Inflammatory macrophage (primary cell): ENCODE results near the gene RRAS2.

ENCODE experiments used
- DNase-seq, 2 donors: peaks; one replicate each; pipeline ENCODE4 v3.0.0-alpha.2; 2020 to 2022

RRAS2 gene

DNA sequence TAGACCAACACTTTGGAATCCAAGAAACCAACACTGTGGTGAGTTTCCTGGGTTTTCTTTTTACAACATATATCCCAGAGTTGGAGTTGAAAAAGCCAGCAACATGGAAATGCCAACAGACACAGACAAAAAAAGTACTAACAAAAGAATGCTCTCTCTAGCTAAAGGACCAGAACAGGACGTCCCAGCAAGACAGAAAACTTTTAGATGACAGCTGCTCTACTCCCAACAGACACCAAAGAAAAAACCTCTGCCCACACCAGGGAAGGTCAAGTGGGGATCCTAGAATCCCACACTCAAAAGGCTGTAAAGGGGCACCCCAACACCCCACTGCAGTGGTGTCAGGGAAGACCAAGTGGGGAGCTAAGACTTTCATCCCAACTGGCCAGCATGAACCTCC, 23.3 kb downstream of the RRAS2 start:
- no peak for DNase-seq

DNA sequence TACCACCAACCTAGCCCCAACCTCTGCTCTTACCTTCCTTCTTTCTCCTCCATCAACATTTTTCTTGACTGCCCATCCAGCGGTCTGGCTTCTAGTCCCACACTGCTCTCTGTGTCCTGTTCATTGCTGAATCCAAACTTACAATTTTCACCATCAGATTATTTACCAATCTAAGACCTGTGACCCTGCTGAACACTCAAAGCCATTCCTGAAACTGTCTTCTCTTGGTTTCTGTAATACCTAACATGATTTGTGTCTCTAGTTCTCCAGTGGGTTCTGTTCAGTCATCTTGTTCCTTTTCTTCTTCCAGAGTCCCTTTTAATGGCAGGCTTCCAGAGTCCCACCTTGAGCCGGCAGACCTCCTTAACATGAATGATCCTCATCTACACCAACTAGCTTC, 24.1 kb downstream of the RRAS2 start:
- no peak for DNase-seq

DNA sequence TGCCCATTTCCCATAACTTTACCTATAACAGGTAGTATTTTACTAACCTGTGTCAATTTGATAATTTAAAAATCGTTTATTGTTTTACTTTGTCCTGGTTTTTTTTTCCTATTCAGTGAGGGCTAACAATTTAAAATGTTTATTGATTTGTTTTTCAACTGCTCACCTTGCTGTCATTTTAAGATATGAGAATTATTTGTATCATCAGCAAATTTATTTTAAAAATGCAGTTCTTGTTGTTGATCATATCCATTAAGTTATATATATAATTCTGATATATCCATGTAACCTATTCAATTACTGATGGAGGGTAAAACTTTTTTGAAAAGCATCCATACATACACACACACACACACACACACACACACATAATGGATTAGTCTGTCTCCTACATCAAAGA, 24.8 kb downstream of the RRAS2 start:
- no peak for DNase-seq

DNA sequence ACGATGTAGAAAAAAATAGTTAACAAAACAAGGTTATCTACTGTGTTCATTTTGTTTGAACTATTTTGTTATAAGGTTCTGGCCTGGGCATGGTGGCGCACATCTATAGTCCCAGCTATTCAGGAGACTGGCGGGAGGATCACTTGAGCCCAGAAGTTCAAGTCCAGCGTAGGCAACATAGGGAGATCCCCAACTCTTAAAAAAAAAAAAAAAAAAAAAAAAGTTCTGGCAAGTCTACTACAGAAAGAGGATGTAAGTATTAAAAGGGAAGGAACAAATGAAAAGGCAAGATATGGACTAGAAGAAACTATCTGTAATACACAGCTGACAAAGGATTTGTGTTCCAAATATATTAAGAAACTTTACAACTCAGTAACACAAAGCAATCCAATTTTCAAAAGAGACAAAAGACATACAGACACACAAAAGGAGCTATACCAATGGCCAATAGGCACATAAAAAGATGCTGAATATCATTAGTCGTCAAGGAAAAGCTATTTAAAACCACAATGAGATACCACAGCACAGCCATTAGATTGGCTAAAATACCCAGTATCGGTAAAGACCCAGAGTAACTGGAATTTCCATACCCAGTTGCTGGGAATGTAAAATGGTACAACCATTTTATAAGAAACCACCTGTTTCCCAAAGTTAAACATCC, 27.4 kb downstream of the RRAS2 start:
- DNase-seq = peak; percentile 5 to 40

DNA sequence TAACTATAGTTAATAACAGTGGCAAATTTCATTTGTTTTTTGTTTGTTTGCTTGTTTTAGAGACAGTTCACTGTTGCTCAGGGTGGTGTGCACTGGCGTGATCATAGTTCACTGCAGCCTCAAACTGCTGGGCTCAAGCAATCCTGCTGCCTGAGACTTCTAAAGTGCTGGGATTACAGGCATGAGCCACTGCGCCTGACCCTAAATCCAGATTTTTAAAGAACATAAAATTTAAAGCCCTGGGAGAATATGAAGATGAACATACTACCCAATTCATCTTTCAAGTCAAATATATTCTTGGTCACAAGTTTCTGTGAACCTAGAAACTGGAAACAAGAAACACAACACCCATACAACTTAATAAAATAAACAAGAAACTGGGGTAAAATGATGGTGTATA, 28.1 kb downstream of the RRAS2 start:
- no peak for DNase-seq

DNA sequence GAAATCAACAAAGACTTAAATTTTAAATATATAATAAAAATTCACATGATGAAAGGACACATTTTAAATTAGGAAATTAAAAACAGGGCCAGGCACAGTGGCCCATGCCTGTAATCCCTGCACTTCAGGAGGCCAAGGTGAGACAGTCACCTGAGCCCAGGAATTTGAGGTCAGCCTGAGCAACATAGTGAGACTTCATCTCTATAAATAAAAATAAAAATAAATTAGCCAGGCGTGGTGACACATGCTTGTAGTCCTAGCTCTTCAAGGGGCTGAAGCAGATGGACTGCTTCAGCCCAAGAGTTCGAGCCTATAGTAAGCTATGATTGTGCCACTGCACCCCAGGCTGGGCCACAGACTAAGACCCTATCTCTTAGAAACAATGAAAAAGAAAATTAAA, 29.3 kb downstream of the RRAS2 start:
- DNase-seq = no peak

DNA sequence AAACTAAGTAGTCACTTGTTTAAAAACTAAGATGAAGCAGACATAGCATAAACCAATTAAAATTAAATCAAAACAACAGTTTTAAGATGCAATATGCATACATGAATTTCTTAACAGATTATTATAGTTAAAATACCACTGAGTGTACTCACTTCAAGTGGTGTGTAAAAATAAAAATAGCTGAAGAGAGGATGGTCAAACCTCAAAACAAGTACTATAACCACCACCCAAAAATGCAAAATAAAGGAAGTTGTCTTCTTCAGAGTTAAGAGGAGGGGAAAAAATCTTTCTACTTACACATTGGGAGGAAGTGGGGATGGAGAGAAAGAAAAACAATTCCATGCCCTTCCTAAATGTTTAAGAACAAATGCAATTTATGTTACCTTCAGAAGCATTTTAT, 31.9 kb downstream of the RRAS2 start:
- DNase-seq = no peak

DNA sequence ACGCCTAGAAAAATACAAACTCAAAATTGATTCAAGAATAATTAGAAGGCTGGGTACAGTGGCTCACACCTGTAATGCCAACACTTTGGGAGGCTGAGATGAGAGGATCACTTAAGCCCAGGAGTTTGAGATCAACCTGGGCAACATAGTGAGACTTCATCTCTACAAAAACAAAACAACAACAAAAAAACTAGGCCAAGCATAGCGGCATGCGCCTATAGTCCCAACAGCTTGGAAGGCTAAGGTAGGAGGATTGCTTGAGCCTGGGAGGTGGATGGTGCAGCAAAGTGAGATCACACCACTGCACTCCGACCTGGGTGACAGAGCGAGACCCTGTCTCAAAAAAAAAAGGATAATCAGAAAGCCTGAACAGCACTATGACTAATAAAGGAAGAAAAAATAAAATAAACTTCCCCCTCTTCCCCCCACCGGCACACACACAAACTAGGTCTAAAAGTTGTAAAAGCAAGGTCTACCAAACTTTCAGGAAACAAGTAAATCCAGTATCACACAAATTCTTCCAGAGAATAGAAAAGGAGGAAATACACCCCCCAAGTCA, 35.8 kb downstream of the RRAS2 start:
- DNase-seq = no peak

DNA sequence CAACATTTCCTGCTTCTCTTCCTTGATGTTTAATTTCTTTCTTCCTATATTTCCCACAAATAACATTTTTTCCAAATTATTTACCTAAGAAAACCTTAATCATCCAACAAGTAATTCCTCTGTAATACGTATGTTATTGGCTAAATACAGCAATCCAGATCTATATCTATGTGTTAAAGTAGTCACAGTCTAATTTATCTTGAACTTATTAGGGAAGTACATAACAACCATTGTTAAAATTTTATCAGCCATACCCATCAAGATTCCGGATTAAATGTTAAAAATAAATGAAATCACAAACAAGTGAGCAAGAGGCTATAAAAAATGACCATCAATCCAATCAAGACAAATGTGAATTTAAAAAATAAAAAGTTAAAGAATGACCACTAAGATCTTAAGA, 36.5 kb downstream of the RRAS2 start:
- DNase-seq = no peak

DNA sequence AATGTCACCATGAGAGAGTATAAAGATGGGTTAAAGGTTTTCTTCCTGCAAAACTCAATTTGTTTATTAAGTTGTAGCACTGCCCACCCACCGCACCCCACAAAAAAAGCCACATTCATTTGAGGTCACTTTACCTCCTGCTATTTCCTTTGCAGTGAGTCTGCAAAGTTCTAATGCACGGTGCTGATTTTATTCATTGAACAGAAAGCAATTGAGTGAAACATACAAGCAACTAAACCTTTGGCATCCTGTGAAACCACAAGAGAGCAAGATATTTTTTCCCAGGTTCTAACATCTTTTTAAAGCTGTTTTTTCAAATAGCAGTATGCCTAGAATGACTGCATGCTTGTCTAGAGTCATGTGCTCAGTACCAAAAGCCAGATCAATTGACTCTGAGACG, 39.0 kb downstream of the RRAS2 start:
- no peak for DNase-seq

DNA sequence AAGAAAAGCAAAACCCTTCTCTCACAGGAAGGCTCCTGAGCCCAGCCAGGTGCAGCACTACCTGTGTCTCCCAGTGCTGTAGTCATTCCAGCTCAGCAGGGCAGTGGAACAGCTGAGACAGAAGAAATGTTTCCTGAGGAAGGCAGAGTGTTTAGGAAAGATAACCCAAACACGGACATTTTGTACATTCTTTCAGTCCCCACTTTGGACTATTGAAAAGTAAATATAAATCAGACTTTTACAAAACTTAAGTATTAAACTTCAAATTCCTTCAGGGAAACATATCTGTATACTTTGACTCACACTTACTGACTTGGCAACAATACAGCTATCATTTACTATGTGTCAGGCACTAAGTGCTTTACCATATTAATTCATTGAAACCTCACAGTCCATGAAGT, 40.4 kb downstream of the RRAS2 start:
- DNase-seq = no peak

DNA sequence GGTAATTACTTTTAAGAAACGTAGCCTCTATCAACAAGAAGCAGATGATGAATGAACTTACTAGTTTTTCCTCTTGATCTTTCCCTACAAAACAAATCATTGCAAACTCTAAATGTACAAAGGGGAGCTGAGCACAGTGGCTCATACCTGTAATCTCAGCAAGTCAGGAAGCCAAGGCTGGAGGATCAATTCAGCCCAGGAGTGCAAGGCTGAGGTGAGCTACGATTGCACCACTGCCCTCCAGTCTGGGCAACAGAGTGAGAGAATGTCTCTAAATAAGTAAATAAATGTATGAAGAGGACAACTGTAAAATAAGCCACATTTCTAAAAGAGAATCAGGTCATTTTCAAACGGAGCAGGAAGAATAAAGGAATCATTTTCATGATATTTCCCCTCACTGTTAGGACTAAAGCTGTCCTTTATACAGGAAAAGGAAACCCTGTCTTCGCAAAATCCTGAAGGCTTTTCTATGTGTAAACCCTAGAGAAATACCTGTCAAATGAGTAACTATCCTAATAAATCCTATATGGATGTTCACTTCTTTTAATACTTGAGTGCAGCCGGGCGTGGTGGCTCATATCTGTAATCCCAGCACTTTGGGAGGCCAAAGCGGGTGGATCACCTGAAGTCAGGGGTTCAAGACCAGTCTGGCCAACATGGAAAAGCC, 41.2 kb downstream of the RRAS2 start:
- no peak for DNase-seq

DNA sequence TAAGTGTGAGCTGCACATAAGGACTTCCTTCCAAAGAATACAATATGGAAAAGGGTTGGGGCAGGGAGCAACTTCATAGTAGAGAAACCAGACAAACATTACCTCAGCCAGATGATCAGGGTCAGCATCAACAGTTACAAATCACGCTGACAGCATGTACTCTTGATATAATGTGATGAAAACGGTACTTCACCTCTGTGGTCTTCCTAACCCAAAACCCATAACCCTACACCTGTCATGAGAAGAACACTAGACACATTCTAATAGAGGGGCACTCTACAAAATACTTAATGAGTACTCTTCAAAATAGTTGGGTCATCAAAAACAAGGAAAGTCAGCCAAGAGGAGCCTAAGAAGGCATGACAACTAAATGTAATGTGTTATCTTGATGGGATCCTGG, 43.9 kb downstream of the RRAS2 start:
- DNase-seq = no peak

DNA sequence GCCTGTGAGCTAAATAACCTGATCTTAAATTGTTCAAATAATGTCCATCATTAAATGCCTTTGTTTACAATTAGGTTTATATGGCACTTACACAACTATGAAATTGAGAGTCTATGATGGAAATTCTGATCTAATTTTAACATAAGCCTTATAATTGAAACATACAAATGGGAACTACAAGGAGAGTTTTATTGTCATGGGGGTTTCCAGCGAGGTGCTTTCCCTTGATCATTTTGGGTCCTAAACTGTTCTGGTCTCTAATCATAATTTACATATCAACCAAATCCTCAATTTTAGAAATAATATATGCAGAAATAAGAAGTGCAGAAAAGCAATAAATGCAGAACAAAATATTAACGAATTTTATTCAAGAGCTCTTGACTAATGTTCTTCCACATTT, 44.9 kb downstream of the RRAS2 start:
- no peak for DNase-seq

DNA sequence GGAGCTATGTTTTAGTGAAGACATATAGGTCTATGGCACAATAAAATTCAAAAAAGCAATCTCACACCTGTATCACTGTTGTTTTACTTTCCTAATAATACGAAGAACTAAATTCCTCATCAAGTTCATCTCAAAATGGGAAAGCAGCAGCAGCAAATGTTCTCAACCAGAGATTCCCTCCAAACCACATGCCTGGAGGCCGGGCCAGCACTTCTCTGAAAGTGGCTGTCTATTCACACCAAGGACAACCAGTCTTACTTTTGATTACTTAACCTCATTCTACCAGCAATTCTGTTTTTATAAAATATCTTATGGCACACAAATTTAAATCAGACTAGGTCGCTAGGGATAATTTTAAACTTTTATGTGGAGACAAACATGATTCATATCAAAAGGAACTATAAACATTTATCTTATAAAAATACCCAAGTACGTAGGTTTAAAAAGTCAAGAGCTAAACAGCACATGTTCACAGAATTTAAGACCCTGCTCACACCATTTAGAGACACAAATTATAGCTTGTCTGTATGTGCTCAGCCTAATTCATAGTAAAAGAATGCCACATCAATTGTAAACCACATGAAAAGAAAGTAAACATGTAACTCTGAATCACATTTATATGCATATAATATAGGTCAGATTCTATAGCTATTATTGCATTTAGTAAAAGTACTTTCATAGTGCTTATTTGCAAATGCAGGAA, 46.1 kb downstream of the RRAS2 start:
- no peak for DNase-seq

DNA sequence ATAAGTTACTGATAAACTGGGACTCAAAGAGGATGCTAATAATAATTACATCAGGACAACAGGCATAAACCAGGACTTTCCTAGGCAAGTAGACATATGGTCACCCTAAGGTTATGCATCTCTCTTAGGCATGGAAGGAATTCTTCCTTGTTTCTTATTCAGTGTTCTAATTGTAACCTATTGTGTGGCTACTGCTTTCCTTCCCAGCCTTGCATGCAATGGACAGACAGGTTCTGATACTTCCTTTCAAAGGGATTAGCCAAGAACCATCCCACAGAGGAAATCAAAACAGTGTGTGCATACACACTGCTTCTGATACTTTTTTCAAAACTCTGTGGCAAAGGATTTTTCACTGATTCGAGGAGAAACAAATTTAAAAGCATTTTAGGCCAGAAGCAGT, 48.3 kb downstream of the RRAS2 start:
- DNase-seq = no peak

DNA sequence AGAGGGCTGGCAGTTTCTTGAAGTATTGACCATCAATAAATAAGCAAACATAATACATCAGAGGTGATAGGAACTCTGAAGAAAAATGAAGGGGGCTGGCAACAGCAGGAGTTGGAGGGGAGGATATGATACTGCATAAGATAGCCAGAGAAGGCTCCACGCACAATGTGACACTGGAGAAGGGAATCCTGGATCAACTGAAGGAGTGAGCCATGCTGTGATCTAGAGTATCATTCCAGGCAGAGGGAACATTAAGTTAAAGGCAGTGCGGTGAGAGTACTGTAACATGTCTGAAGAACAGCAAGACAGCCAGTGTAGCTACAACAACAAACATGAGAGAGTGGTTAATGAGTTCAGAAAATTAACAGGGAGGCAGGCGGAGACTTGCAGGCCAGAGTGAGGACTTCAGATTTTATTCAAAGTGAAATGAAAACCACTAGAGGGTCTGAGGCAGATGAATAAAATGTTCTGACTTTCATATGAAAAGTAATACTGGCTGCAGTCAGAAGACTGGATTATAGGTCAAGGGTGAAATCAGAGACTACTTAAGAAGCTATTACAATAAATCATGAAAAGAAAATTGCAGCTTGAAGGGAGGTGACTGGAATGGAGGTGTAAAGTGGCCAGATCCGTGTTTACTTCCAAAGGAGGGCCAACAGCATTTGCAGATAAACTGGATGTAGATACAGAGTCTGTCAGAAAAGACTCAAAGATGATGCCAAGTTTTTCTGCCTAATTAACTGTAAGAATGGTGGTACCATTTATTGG, 49.4 kb downstream of the RRAS2 start:
- no peak for DNase-seq

DNA sequence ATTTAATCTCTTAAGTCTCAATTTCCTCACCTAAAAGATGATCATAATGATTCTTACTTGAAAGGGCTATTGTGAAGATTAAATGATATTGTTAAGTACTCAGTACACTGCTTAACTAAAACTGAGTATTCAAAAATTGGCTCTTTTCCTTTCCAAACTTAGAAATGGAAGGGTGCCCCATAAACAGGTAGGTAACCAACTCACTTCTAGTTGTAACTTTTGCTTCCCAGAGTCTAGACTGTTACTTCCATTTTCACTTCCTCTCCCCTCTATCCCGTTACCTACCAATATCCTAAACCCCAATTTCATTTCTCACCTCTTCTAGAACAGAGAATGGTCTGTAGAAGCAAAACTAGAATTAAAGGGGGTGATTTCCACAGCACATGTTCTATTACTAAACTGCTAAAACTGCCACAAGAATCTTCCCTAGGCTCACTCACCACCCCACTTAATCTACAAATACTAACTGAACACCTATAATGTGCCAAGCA, 50.0 kb downstream of the RRAS2 start:
- DNase-seq = no peak

DNA sequence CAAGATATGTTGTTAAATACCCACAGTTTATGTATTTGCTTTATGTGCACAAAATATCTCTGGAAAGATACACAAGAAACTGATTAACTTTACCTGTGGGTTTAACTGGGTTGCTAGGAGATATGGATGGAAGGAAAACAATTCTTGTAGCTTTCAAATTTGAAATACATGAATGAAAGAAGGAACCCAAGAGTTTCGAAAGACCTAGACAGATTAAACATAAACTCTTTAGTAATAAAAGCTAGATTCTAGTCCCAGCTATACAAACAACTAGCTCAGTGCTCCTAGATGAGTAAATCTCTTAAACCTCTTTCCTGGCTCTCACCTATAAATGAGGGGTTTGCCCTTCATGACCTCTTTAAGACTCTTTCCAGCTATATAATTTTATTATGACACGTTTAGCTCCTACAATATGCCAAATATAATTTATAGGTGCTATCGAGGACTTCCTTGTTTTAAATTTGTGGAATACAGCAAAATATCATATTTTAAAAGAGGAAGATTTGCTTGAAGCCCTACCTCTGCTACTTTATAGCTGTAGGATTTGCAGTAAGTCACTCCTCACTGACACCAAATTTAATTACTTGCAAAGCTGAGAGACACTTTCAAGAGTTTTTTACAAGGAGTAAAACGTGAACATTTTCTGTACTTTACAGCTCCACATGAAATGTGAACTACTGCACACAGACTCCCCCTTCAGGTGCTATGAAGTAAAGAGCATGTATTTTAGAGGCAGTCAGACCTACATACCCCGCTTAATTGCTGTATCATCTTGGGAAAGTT, 50.7 kb downstream of the RRAS2 start:
- peak in 1 of 2 donors; percentile 5 for DNase-seq

DNA sequence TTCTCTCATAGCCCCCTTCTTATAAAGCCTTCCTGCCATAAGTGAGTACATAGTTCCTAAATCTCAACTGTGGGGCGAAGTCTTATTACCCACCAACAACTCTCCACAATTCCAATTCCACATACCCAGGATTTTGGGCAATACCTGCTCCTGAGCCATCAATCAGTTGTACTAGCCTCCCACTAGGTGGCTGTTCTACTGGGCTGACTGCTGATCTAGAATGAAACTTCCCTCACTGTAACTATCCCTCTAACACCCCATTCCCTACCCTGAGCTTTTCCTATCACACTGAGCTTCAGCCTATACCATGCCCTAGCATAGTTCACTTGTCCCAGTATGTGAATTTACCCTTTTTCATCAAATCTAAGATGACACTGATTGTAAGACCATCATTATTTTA, 52.5 kb downstream of the RRAS2 start:
- no peak for DNase-seq

DNA sequence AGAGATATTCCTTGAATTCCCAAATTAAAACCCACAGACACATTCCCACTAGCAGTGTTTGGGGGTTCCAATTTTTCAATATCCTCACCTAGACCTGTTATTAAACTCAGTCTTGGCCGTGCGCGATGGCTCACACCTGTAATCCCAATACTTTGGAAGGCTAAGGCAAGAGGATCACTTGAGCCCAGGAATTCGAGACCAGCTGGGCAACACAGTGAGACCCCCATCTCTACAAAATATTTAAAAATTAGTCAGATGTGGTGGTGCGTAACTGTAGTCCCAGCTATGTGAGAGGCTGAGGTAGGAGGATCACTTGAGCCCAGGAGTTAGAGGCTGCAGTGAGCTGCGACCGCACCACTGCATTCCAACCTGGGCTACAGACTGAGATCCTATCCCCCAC, 53.3 kb downstream of the RRAS2 start:
- DNase-seq = no peak

DNA sequence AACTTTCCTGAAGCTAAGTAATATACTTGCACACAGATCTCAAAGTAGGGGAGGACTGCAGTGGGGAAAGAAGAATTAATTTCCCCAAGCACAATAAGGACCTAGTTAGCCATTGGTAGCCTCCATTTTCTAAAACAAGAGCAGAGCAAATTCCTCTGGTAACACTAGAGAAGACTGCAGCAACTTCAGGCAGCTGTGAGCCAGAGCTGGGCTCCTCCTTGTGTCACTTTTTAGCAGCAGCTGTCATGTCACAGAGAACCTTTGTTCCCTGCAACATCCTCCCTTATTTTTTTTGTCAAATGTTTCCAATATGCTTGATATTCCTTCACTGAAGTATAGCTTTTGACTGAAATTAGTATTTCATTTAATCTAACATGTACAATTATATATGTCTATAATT, 54.4 kb downstream of the RRAS2 start:
- DNase-seq = no peak
